G401 (cell line): ENCODE results near the gene SLU7. TPM values are rescaled to one million over a fixed set of nuclear protein-coding genes. Genes with fewer than 3 reads are reported as not detected.

ENCODE experiments used
- DNase-seq: peaks from one replicate; pipeline ENCODE4 v3.0.0-alpha.2; 2015; ENCODE audit warnings: low spot score
- in situ Hi-C: cut with HindIII; loops from 2 replicates; pipeline ENCODE4 v1.10.0; 2016; ENCODE audit warnings: low sequenced_read_pairs, mixed read lengths
- total RNA-seq: library from RNA; depleted of rRNA; stranded (reverse); fragments of >200 nt; shearing (Covaris generic); gene quantifications from 2 replicates; pipeline ENCODE4 v1.2.3, GENCODE V29; 2014

SLU7 gene
- total RNA-seq, 1 experiment from 2014 or later = 59.6 TPM

DNA sequence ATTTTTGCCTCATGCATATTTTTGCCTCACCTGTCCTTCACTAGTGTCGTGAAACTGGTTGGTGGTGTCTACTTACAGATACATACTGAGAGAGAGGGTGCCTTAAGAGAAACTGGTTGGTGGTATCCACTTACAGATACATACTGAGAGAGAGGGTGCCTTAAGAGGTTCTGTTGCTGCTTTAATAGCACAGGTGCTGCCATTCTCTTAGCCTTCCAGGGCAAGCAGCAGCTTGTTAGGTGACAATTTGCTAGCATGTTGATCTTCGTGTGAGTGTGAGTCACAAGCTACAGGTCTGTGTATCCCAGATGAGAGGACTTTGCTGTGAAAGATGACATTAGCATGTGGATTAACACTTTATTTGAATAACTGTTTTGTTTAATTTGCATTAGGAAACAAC is 4.2 kb upstream of the SLU7 start:
- in situ Hi-C loops = no loop called here
- peak; percentile 30 for DNase-seq

- DNase-seq = peak; percentile 94
- in situ Hi-C loops = no loop called here
These were observed 2.9 kb upstream of the SLU7 start, which contains the start of gene PTTG1 for GRCh38 chr5:160421625-160422258. PTTG1 (plus strand) TSS chr5:160421855; CDS start chr5:160422313, 458 bp downstream.

DNA sequence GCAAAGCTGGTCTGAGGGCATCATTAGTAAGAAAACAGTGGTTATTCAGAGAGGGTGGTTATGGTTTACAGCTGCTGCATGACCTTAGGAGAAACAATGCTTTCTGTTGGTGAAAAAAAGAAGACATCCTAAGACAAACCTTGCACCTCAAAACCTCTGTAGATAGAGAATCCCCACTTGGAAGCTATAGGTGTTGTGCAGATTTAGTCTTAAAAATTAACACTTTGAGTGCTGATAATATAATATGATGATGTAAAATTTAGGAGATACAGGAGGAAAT is 1.4 kb upstream of the SLU7 start:
- in situ Hi-C loops = no loop called here
- DNase-seq = no peak

DNA sequence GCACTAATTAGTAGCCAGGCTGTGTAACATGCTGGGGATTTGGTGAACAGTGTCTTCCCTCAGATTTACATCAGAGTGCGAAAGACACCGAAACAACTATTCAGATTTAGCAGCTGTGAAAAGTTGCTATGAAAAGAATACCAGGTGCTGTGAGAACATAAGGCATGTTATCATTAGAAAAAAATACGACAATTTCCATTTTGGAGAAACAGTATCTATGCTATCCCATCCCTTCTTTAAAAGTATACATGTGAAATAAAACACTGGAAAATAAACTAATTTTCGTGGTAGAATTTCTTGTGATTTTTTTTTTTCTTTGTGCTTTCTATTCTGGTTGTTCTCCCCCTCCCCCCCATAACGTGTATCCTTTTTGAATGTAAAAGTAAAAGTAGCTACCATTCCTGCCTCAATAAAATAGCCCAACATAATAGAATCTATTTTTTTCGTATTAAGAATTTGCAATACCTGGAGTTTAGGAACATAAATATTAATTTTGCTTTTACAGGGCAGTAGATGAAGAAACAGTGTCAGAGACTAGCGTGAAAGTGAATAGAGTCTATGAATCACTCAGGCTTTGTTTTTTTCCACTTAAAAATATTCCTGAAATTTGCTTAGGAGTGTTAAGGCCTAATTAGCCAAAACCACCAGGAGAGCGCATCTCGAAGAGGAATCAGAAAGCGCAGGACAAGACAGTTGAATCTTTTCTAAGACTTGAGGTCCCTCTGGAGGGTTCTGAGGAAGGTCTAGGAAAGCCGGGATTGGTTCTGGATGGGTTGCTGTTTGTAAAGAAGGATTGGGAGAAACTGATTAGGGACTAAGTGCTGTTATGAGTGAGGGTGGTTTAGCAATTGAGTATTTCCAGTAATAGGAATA is 813 bp upstream of the SLU7 start:
- in situ Hi-C loops = no loop called here
- DNase-seq = no peak

DNA sequence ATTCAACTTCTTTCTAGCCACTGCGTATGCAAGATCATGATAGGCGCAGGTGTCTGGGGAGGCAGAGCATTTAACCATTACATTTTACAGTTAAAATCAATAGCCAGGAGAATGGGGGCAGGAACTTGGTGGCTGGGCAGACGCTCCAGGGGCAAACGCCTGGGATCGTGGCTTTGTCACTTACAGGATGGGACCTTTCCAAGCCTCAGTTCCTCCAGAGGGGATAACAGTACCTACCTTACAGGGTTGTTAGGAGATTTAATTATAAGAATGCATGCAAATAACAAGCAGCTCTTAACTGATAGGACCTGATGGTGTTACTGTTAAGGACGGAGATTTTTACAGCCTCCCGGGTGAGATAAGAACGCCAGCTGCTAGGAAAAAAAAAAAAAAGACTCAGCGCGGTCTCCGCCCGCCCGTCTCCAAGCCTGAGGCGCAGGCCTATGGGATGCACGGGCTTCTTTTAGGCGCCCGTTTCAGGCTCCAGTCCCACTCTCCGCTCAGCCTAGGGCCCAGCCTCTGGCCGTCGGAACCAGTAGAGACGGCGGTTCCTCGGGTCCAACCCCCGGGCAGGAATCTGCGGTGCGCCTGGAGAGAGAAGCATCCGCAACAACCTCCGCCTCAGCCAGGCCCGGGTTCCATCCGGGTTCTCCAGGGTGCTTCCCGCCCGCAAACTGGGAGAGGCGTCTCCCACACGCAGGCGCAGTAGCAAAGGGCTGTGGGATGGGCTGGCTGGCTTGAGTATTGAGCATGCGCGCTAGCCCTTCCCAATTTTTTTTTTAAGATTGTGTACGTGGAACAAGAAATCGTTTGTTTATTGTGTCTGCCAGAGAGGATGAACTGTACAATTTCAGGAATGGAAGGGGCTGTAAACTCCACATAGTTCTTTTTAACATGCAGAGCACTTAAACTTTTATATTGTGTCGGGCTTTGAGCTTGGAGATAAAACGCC is 19.2 kb downstream of the SLU7 start, which contains the start of gene FAM200C:
FAM200C (minus strand) TSS at position 653 of the 952 bp plus-strand sequence. CDS start 4,564 bp downstream, outside the sequence.
- in situ Hi-C loops = no loop called here

GRCh38 chr5:160398806-160399205 is 20.1 kb downstream of the SLU7 start:
- in situ Hi-C loops = no loop called here
- peak; percentile 27 for DNase-seq

More for the DNA sequence above, 19.2 kb downstream of the SLU7 start, which contains the start of gene FAM200C:
- peak; percentile 94 for DNase-seq

- in situ Hi-C loops = no loop called here
- DNase-seq = peak; percentile 8
These were observed 21.4 kb downstream of the SLU7 start for GRCh38 chr5:160397492-160397891.

DNA sequence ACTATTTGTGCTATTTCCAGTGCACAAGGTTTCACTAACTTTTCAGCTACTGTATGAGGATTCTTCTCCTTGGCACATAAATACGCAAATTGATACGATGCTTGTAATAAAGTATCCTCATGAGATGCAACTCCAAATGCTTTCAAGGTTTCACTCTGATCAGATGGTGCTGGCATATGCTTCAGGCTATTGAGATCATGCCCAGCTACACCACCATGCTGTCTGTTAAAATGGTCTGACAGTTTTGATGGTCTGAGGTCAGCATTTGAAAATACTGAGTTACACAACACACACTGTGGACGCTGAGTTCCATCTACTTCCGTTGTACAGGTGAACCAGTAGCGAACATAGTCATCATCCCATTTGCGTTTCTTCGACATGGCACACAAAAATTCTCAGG is 23.8 kb downstream of the SLU7 start:
- in situ Hi-C loops = no loop called here
- DNase-seq = peak; percentile 58

DNA sequence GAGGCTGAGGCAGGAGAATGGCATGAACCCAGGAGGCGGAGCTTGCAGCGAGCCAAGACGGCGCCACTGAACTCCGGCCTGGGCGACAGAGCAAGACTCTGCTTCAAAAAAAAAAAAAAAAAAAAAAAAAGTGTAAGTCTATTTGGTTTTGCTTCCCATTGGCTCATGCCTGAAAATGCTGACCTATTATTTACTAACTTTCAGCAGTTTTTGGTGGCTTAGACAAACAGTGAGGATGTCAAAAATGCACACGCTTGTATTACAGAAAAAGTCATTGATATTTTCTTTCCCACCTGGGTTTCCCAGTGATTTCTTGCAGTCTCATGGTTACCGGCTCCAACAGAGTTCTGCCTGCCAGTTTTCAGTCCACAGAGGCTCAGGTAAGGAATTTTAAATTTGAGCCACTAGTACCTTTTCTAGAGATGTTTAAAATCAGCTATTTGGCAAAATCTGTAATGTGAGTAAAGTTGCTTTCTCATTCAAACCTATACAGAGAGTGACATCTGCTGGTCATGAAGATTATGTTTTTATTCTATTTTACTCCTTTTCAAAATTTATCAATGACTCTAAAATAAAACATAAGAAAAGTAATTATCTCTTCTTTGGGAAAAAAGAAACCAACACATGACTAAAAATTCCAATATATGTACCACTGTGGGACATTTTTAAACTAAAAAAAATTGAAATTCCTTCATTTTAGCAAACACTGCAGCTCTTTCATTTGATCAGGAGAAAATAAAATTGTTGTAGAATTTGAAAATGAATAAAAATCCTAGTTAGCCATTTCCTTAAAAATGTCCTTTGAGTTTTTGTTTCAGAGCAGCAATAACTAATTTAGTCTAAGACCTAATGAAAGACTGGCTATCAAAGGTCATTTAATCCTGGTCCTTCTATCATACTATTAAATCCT is 27.8 kb downstream of the SLU7 start:
- in situ Hi-C loops = no loop called here
- peak; percentile 63 for DNase-seq

GRCh38 chr5:160387445-160387844 is 31.4 kb downstream of the SLU7 start:
- in situ Hi-C loops = no loop called here

GRCh38 chr5:160385496-160385895 is 33.4 kb downstream of the SLU7 start:
- in situ Hi-C loops = no loop called here
- no peak for DNase-seq

More at GRCh38 chr5:160387445-160387844, 31.4 kb downstream of the SLU7 start:
- DNase-seq = no peak

DNA sequence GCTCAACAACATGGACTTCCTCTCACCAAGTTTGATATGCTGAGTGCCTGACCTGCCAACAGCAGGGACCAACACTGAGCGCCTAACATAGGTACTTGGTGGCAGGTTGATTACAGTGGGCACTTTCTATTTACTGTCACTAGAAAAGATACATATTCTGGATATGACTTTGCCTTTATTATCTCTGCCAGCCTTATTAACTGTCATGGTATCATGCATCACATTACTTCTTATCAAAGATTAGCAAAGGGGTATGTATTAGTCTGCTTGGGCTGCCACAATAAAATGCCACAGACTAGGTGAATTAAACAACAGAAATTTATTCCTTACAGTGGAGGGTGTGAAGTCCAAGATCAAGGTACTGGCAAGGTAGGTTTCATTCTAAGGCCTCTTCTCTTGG is 34.2 kb downstream of the SLU7 start:
- in situ Hi-C loops = no loop called here
- DNase-seq = no peak

GRCh38 chr5:160382346-160382745 is 36.5 kb downstream of the SLU7 start:
- in situ Hi-C loops = no loop called here
- DNase-seq = no peak

DNA sequence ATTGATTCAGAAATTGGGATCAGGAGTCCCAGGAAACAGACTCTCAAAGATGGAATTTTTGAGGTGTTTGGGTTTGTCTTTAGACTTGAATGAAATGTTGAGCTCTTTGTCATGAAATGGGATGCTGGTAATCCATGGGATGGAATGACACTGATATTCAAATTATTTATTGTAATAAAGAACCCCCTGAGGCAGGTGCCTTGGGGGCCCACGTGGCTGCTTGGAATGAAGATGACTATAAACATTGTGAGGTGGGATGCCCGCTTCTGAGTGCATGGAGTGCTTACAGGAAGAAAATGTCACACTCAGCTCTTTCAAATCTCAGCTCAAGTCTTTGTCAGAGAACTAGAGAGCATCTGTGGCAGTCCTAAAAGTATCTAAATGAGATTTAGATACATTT is 38.8 kb downstream of the SLU7 start:
- no peak for DNase-seq
- in situ Hi-C loops = no loop called here

DNA sequence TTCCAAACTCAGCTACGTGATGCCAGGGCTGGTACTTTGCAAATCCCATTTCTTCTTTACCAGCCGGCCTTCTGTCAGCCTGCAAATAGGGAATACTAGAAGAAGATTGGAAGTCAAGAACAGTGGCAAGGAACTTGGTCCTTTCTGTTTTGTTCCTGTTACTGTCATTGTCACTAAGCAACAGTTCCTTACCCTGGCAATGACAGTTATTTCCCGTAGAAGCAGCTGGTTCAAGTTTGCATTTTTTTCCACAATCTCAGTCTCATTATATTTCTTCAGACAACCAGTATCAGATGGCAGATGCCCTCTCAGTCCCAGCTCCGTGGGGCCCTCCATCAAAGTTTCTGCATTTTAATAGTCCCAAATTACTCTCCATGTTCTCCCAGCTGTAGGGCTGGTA is 39.4 kb downstream of the SLU7 start:
- DNase-seq = no peak
- in situ Hi-C loops = no loop called here

DNA sequence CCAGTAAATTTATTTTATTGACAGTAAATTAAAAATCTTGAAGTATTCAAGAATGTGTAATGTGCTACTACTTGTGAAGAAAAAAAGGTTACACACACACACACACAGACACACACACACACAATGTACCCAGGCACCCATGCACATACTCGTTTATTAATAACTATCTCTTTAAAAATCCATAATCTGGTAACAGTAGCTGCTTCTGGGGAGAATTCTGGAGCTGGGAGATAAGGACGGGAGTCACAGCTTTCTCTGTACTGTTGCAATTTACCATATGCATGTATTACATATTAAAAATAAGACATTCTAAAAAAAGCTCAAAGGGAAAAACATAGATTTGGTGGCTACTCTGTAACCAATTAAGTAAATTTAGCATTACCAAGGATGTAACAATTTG is 40.6 kb downstream of the SLU7 start:
- in situ Hi-C loops = no loop called here
- DNase-seq = no peak

DNA sequence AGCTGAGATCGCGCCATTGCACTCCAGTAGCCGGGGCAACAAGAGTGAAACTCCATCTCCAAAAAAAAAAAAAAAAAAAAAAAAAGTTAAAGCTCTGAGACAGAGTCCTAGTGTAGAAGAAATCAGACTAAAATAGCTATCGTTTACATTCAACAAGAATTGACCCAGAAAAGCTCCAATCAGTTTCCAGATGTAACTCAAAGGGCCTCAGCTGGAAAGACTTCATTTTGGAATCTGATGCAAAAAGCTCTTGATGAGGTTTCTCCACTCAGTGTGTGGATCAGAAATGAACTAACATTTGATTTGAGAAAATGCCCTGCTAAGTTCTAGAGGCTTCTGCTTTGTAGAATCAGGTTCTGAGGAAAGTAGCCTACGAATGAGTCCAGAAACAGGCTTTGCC is 41.2 kb downstream of the SLU7 start:
- DNase-seq = no peak
- in situ Hi-C loops = no loop called here

- DNase-seq = no peak
- in situ Hi-C loops = no loop called here
These were observed 42.5 kb downstream of the SLU7 start for GRCh38 chr5:160376416-160376815.

DNA sequence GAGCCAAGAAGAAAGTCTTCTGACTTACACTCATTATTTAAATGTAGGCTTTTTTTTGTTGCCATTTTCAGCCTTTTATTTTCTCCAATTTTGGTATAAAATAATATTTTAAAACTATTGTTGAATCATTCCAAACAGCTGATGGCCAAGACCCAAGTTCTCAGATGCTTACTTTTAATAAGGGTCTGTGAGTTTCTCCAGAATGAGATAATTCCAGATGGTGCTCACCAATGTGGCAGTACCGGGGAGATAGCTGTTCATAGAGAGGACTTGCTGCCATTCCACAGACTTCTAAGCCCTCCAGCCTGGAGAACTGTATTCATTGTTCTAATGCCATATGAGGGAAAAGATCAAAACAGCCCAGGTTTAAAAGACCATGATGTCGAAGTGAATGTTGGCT is 43.2 kb downstream of the SLU7 start:
- no peak for DNase-seq
- in situ Hi-C loops = no loop called here
